Medulla oblongata (tissue), 1 donor: ENCODE results near the gene MPC2.
"Not testable (repeated sequence)": the region's sequence is repeated elsewhere in the genome, so short reads cannot be mapped to it uniquely, and the experiment has no call there.

Source experiments
- DNase-seq: peaks from one replicate; pipeline ENCODE4 v3.0.0-alpha.2; 2015; ENCODE audit errors: extremely low spot score

Gene MPC2

DNA sequence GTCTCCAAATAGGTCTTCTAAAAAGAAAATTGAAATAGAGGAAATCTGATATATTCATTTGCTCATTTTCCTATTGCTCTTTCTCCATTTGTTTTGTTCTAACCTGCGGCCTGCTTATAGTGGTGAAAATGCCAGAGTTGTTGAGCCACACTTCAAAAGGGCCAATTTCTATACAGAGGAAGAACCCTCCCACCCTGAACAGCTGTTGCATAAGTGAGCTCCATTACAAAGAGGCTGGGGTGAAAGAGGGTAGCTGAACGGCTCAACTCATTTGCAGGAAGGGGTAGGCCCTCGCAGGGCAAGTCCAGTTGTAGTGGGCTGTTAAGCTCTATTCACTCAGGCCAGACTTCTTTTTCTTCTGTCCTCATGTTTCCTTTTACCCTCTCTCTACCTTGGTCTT, 31.7 kb downstream of the MPC2 start:
- no peak for DNase-seq

GRCh38 chr1:167904652-167905130, 32.2 kb downstream of the MPC2 start:
- no peak for DNase-seq

DNA sequence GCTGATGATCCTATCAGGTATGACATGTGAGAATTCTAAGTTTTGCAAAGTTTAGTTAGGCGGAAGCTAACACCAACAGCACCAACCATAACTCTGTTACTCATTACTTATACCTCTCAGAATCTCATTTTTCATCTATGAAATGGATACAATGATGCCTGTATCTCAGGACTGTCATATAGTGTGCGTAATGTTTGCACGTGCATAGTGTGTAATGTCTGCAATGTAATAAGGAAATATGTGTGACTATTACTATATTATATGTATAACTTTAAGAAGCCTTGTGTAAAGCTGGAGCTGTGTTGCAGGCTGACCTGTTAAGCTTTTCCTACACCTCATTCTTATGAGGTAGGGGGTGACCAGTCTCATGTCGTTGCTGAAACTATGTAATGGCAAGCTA, 36.0 kb downstream of the MPC2 start:
- DNase-seq = no peak

GRCh38 chr1:167899253-167899681, 37.6 kb downstream of the MPC2 start:
- DNase-seq = no peak

- DNase-seq = no peak
These were observed 38.2 kb downstream of the MPC2 start for GRCh38 chr1:167898578-167899222.

DNA sequence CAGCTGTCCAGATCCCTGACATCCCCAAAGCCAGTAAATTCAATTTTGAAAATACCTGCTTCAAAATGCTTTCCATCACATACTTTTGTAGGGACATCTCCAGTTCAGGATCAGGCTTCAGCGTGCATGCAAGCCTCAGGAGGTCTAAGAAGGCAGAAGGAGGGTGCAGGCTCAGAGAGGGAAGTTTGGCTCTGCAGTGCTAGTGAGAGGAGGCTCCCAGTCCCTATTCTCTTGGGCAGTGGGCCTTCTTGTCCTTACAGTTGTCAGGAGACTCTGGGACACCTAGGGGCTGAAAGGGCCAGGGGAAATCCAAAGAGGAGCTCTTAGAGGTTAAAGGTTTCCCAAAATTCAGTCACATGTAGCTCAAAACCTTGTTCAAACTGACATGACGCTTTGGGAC, 43.1 kb downstream of the MPC2 start:
- DNase-seq = no peak

GRCh38 chr1:167890400-167890799, 46.5 kb downstream of the MPC2 start:
- no peak for DNase-seq

GRCh38 chr1:167887187-167887586, 49.7 kb downstream of the MPC2 start:
- DNase-seq = not testable (repeated sequence)

GRCh38 chr1:167882376-167882775, 54.5 kb downstream of the MPC2 start:
- no peak for DNase-seq

DNA sequence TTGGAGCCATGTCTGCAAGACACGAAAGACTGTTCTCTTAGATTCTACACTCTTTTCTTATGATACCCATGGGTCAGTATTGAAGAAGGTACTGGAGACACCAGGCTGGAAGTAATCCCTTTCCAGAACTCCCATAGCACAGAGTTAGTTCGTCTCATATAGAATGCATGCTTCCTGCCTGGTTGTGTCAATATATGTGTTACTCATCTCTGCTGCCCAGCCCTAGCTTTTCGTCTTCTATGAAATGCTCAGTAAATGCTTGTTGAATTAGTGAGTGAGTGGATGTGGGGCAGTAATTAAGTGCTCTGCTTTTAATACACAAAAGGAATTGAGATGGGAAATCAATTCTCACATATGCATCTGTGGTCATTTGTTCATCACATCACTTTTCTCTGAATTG, 55.1 kb downstream of the MPC2 start:
- DNase-seq = no peak

DNA sequence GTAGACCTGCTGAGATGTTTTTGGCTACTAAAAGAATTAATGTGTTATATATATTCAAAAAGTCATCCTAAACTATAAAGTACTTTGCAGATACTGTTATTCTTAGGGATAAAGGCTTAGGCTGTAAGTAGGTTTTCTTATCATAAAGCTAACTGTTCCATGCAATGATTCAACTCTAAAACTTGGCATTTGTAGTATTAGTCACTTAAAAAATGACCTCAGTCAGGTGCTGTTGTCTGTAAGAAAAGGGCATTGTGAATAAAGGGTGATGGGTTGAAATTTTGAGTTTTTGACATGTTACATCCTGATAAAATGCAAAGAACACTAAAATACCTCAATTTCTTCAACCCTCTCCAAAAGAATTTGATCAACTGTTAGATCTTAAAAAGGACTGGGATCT, 55.8 kb downstream of the MPC2 start:
- DNase-seq = no peak

GRCh38 chr1:167880580-167881021, 56.3 kb downstream of the MPC2 start:
- DNase-seq = no peak

DNA sequence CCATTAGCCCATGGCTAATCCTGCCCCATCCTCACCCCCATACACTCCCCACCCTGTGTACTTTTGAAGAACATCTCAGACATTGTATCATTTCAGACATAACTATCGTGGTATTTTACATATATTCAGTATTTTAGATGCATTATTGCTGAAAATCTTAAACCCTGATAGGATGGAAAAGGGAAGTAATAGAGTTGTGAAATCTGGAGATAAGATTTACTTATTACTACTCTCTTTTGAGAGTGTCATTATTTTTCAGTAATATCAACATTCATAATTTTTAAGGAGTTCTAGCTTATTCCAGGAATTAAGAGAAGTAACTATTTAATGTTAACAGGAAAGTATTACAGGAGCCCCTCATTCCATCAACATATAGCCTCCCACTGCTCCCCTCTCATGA, 57.4 kb downstream of the MPC2 start:
- no peak for DNase-seq

GRCh38 chr1:167878372-167879160, 58.3 kb downstream of the MPC2 start:
- DNase-seq = no peak

GRCh38 chr1:167876597-167877175, 60.2 kb downstream of the MPC2 start:
- no peak for DNase-seq

DNA sequence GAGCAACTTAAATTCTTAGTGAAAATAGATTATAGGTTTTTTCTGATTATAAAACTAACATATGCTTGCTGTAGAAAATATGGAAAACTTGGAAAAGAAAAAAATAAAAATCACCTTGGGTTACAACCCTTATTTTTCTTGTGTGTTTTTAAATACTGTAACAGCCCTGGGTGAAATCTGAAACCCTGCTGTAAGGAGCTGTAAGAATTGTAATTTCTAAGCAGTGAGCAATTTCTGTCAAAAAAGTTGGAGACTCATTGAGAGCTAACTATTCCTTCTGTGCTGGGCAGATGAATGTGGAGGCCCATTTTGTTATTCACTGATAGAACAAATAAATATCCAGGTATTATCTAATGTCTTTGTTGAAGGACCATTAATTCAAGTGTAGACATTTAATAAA, 65.5 kb downstream of the MPC2 start:
- no peak for DNase-seq

GRCh38 chr1:167869157-167870001, 67.5 kb downstream of the MPC2 start:
- not testable (repeated sequence) for DNase-seq

DNA sequence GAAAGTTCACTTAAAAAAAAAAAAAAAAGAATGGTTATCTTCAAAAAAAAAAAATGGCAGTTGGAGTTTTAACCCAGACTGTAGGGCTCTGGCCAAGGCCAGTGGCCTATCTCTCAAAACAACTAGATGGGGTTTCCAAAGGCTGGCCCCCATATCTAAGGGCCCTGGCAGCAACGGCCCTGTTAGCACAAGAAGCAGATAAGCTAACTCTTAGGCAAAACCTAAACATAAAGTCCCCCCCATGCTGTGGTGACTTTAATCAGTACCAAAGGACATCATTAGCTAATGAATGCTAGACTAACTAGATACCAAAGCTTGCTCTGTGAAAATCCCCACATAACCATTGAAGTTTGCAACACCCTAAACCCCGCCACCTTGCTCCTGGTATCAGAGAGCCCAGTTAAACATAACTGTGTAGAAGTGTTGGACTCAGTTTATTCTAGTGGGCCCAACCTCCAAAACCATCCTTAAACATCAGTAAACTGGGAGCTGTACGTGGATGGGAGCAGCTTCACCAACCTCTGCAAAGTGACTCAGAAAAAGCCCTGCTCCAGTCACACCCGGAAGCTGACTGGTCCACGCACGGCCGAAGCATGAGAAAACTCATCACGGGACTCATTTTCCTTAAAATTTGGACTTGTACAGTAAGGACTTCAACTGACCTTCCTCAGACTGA, 70.0 kb downstream of the MPC2 start:
- DNase-seq = not testable (repeated sequence)
